ENCODE data around the gene EEA1. TPM values are rescaled to one million over a fixed set of nuclear protein-coding genes. Genes with fewer than 3 reads are reported as not detected.
A peak's percentile ranks its signal among the peaks of the same experiment; 100 is the strongest.

Gene EEA1
- total and polyA plus RNA-seq, 8 donors: 1.8 to 15.3 (median 8.0) TPM

GRCh38 chr12:92737855-92738850 is 190.9 kb downstream of the EEA1 start:
- Histone ChIP-seq H3K4me1 (peaks cover 0 to 14% (median 0%) of the 10 kb centered on the region in 3 donors), H3K27me3 (no peaks in the 10 kb centered on the region), H3K9me3 (no peaks in the 10 kb centered on the region), H3K4me3 (no peak overlapping the region), H3K36me3 (no peaks in the 10 kb centered on the region), H3K27ac (no peak overlapping the region)
- ATAC-seq: no peak
- no peak for FAIRE-seq
- DNase-seq: no peak
- TF ChIP-seq CTCF (IDR thresholded peaks at IDR 0.05): no peak
- whole genome bisulfite sequencing, 2 donors: 82 to 88% methylated on average over 7 of the region's 7 CpGs
- intact Hi-C loops (cut with DNase I): no loop called here

GRCh38 chr12:92736605-92737004 is 192.5 kb downstream of the EEA1 start:
- FAIRE-seq: no peak
- H3K4me3 ChIP-seq: no peak overlapping the region

GRCh38 chr12:92735131-92735721 is 193.9 kb downstream of the EEA1 start:
- DNase-seq (peak in 1 of 6 donors; percentile 11), FAIRE-seq (no peak), ATAC-seq (peak; percentile 48 to 78 (median 68))
- intact Hi-C loops (cut with DNase I): no loop called here
- Histone ChIP-seq H3K4me1 (peaks cover 0 to 14% (median 0%) of the 10 kb centered on the region in 3 donors), H3K36me3 (no peaks in the 10 kb centered on the region), H3K4me3 (no peak overlapping the region), H3K27ac (peak overlapping the region in 1 of 4 donors; percentile 30), H3K9me3 (no peaks in the 10 kb centered on the region), H3K27me3 (no peaks in the 10 kb centered on the region)
- no peak for TF ChIP-seq CTCF (IDR thresholded peaks at IDR 0.05)
- WGBS, 2 donors: 33 to 41% methylated on average over 3 of the region's 3 CpGs

More at GRCh38 chr12:92736605-92737004, 192.5 kb downstream of the EEA1 start:
- Histone ChIP-seq H3K9me3 (no peaks in the 10 kb centered on the region), H3K27me3 (no peaks in the 10 kb centered on the region), H3K36me3 (no peaks in the 10 kb centered on the region), H3K4me1 (peaks cover 0 to 14% (median 0%) of the 10 kb centered on the region in 3 donors), H3K27ac (no peak overlapping the region)
- no peak for TF ChIP-seq CTCF (IDR thresholded peaks at IDR 0.05)
- WGBS, 2 donors: 53 to 54% methylated on average over 6 of the region's 6 CpGs
- ATAC-seq: no peak
- intact Hi-C loops (cut with DNase I): no loop called here
- DNase-seq: no peak

GRCh38 chr12:92733661-92734060 is 195.4 kb downstream of the EEA1 start:
- H3K27ac ChIP-seq: no peak overlapping the region
- no peak overlapping the region for H3K4me3 ChIP-seq
- H3K36me3 ChIP-seq: no peaks in the 10 kb centered on the region
- 63 to 72% methylated on average over 3 of the region's 3 CpGs for WGBS, 2 donors
- H3K4me1 ChIP-seq: peaks cover 0 to 14% (median 0%) of the 10 kb centered on the region in 3 donors
- intact Hi-C loops (cut with DNase I): no loop called here
- no peak for ATAC-seq
- no peaks in the 10 kb centered on the region for H3K9me3 ChIP-seq
- no peak for TF ChIP-seq CTCF (IDR thresholded peaks at IDR 0.05)
- FAIRE-seq: no peak
- H3K27me3 ChIP-seq: no peaks in the 10 kb centered on the region
- no peak for DNase-seq
